Measurements from ENCODE around the gene APOD.

Gene APOD

GRCh38 chr3:195542698-195543499, 40.8 kb downstream of the APOD start, which contains the start of gene PPP1R2:
PPP1R2 (minus strand) TSS chr3:195543325; CDS start chr3:195543025, 300 bp downstream.
- peak within 1 kb of the TSS; percentile 87 to 95 for H3K4me3 ChIP-seq
- peak; percentile 88 to 95 for DNase-seq
- intact Hi-C loops (cut with DNase I; ENCODE audit: low total_unique reads): loop anchor here (10.0 kb wide), 1 partner anchor 98 kb away; the partner anchor contains the start of gene ACAP2
- no peak for TF ChIP-seq CTCF (IDR thresholded peaks at IDR 0.05)
- peaks cover 0 to 70% (median 48%) of the 10 kb centered on the region in 4 donors for H3K4me1 ChIP-seq
- H3K27me3 ChIP-seq: no peaks in the 10 kb centered on the region
- no peaks in the 10 kb centered on the region for H3K36me3 ChIP-seq
- H3K27ac ChIP-seq: peak within 1 kb of the TSS; percentile 90 to 94
- H3K9me3 ChIP-seq: no peaks in the 10 kb centered on the region

- no peaks in the 10 kb centered on the region for H3K9me3 ChIP-seq
- intact Hi-C loops (cut with DNase I; ENCODE audit: low total_unique reads): loop anchor here (10.0 kb wide), 1 partner anchor 98 kb away; the partner anchor contains the start of gene ACAP2
- no peak for TF ChIP-seq CTCF (IDR thresholded peaks at IDR 0.05)
Observed at GRCh38 chr3:195542316-195542697, 41.4 kb downstream of the APOD start.

GRCh38 chr3:195540511-195540910, 43.2 kb downstream of the APOD start:
- DNase-seq: no peak
- TF ChIP-seq CTCF (IDR thresholded peaks at IDR 0.05): no peak
- no peaks in the 10 kb centered on the region for H3K36me3 ChIP-seq
- no peaks in the 10 kb centered on the region for H3K9me3 ChIP-seq
- no peak overlapping the region for H3K4me3 ChIP-seq
- intact Hi-C loops (cut with DNase I; ENCODE audit: low total_unique reads): loop anchor here (10.0 kb wide), 1 partner anchor 96 kb away; the partner anchor contains the start of gene ACAP2
- H3K4me1 ChIP-seq: peaks cover 0 to 61% (median 39%) of the 10 kb centered on the region in 4 donors
- no peak overlapping the region for H3K27ac ChIP-seq
- H3K27me3 ChIP-seq: no peaks in the 10 kb centered on the region

More at GRCh38 chr3:195542316-195542697, 41.4 kb downstream of the APOD start:
- H3K27me3 ChIP-seq: no peaks in the 10 kb centered on the region
- peak overlapping the region; percentile 90 to 94 for H3K27ac ChIP-seq
- peak overlapping the region; percentile 87 to 95 for H3K4me3 ChIP-seq
- no peak for DNase-seq
- H3K36me3 ChIP-seq: no peaks in the 10 kb centered on the region
- H3K4me1 ChIP-seq: peaks cover 0 to 73% (median 48%) of the 10 kb centered on the region in 4 donors

GRCh38 chr3:195540027-195540426, 43.7 kb downstream of the APOD start:
- no peak for DNase-seq
- TF ChIP-seq CTCF (IDR thresholded peaks at IDR 0.05): no peak
- Histone ChIP-seq H3K27ac (no peak overlapping the region), H3K9me3 (no peaks in the 10 kb centered on the region), H3K36me3 (no peaks in the 10 kb centered on the region), H3K4me3 (no peak overlapping the region), H3K27me3 (no peaks in the 10 kb centered on the region), H3K4me1 (peaks cover 0 to 59% (median 38%) of the 10 kb centered on the region in 4 donors)
- intact Hi-C loops (cut with DNase I; ENCODE audit: low total_unique reads): loop anchor here (10.0 kb wide), 1 partner anchor 95 kb away; the partner anchor contains the start of gene ACAP2

GRCh38 chr3:195539479-195539878, 44.3 kb downstream of the APOD start:
- TF ChIP-seq CTCF (IDR thresholded peaks at IDR 0.05): no peak
- Histone ChIP-seq H3K27me3 (no peaks in the 10 kb centered on the region), H3K4me1 (peaks cover 0 to 53% (median 34%) of the 10 kb centered on the region in 4 donors), H3K4me3 (no peak overlapping the region), H3K36me3 (no peaks in the 10 kb centered on the region), H3K9me3 (no peaks in the 10 kb centered on the region), H3K27ac (no peak overlapping the region)
- intact Hi-C loops (cut with DNase I; ENCODE audit: low total_unique reads): no loop called here
- no peak for DNase-seq
